ENCODE data around the gene MDH1. TPM values are rescaled to one million over a fixed set of nuclear protein-coding genes. Genes with fewer than 3 reads are reported as not detected.
A peak's percentile ranks its signal among the peaks of the same experiment; 100 is the strongest.
"Not testable (repeated sequence)": the region's sequence is repeated elsewhere in the genome, so short reads cannot be mapped to it uniquely, and the experiment has no call there.

The MDH1 gene
- total RNA-seq, 1 donor from 2014 or later, result 81.0 TPM

GRCh38 chr2:63619328-63619727 is 30.6 kb downstream of the MDH1 start:
- ATAC-seq (no peak), DNase-seq (ENCODE audit: low spot score) (no peak)
- intact Hi-C loops (cut with DNase I), result no loop called here

DNA sequence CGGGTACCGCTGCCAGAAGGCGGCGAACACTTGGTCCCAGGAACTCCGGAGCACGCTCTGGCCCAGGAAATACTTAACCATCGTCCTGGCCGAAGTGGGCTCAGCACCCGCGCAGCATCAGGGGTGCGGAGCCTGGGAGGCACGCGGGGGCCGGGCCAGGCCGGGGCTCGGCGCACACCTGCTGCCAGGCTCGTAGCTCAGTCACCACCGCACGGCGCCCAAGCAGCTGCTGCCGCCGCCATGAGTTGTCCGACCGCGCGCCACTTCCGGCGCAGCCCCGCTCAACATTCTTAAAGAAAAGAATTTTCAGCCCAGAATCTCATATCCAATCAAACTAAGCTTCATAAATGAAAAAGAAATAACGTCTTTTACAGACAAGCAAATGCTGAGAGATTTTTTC is 34.0 kb downstream of the MDH1 start:
- intact Hi-C loops (cut with DNase I), result no loop called here
- DNase-seq (ENCODE audit: low spot score), result no peak
- ATAC-seq, result no peak

GRCh38 chr2:63623763-63624162 is 35.0 kb downstream of the MDH1 start:
- intact Hi-C loops (cut with DNase I); ATAC-seq; DNase-seq (ENCODE audit: low spot score): not testable (repeated sequence)

DNA sequence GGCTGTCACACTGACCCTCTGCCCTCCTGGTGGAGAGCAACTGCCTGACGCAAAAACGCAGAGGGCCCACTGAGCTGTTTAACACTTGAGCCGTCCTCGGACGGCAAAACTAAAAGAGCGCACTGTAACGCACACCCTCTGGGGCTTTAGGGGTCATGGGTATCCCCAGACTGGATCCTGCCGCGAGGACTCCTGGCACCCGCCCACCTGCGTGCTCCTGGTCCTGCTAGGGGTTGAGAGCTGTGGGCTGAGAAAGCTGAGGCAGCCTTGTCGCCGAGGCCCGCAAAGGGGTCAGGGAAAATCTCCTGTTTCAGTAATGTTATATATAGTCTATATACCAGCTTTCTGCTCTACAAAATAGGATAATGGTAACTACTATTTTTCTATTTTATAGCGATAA is 39.1 kb downstream of the MDH1 start:
- intact Hi-C loops (cut with DNase I), result no loop called here
- DNase-seq (ENCODE audit: low spot score), result no peak
- ATAC-seq, result no peak

- DNase-seq (ENCODE audit: low spot score), result no peak
- ATAC-seq, result no peak
- intact Hi-C loops (cut with DNase I), result no loop called here
Observed at GRCh38 chr2:63628403-63628942, 39.7 kb downstream of the MDH1 start.

- ATAC-seq, result no peak
- no peak for DNase-seq (ENCODE audit: low spot score)
- intact Hi-C loops (cut with DNase I), result no loop called here
Observed at GRCh38 chr2:63631501-63631900, 42.7 kb downstream of the MDH1 start.

DNA sequence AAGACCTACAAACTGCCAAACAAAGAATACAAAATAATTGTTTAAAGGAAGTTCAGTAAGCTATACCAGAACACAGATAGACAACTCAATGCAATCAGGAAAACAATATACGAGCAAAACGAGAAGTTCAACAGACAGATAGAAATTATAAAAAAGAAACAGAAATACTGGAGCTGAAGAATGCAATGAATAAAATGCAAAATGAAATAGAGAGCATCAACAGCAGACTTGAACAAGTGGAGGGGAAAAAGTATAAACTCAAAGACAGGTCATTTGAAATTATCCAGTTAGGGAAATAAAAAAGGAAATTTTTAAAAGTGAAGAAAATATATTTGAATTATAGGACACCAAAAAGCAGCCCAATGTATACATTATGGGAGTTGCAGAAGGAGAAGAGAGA is 43.6 kb downstream of the MDH1 start:
- DNase-seq (ENCODE audit: low spot score) (no peak), ATAC-seq (no peak)
- intact Hi-C loops (cut with DNase I), result no loop called here

DNA sequence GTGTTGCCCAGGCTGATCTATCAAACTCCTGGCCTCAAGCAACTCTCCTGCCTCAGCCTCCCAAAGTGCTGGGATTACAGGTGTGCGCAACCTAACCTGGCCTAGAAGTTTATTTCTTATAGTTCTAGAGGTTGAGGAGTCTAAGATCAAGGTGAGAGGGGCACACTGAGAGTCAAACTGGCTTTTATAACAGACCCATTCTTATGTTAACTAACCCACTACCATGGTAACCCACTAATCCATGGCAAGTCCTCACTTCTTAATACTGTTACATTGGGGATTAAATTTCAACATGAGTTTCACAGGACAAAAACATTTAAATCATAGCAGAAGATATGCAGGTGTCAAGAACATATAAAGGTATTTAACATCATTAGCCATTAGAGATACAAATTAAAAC is 50.6 kb downstream of the MDH1 start:
- ATAC-seq, result no peak

GRCh38 chr2:63642946-63643345 is 54.2 kb downstream of the MDH1 start:
- no peak for DNase-seq (ENCODE audit: low spot score)
- ATAC-seq, result no peak
- intact Hi-C loops (cut with DNase I), result no loop called here

More for the DNA sequence above, 50.6 kb downstream of the MDH1 start:
- DNase-seq (ENCODE audit: low spot score), result no peak
- intact Hi-C loops (cut with DNase I), result no loop called here

GRCh38 chr2:63643486-63643885 is 54.7 kb downstream of the MDH1 start:
- DNase-seq (ENCODE audit: low spot score) (no peak), ATAC-seq (no peak)
- intact Hi-C loops (cut with DNase I), result no loop called here

DNA sequence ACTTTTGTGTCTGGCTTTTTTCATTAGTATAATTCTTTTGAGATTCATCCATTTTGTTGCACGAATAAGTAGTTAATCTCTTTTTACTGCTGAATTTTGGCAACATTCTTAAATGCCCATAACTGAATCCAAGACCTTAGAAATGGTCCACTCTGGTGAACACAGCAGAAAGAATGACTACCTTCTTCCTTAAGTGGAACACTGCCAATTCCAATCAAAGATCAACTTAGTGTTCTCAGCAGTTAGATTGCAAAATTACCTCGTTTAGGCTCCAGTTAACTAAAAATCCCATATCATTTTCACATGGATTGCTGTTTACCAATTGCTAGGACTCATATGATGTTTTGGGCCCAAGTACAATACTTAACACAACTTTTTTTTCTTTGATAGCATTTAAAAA is 59.9 kb downstream of the MDH1 start:
- intact Hi-C loops (cut with DNase I), result no loop called here
- ATAC-seq (no peak), DNase-seq (ENCODE audit: low spot score) (no peak)

DNA sequence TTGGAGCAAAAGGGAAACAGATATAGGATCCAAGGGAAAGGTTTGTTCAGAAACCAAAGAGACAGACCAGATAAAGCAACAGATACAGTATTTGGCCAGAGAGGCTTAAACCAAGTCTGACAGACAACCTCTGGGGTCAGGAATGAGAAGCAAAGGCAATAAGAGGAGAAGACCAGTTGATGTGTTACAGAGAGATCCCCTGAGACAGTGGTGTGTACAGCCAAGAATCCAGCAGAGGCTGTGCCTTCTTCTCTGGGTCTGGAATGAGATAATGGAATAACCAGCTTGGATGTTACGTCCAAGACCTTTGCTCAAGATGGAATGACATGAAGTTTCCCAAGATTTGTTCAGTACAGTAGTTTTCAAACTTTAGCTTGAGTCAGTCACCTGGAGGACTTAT is 61.1 kb downstream of the MDH1 start:
- ATAC-seq (peak; percentile 72), DNase-seq (ENCODE audit: low spot score) (no peak)
- intact Hi-C loops (cut with DNase I), result no loop called here

GRCh38 chr2:63650756-63651155 is 62.0 kb downstream of the MDH1 start:
- intact Hi-C loops (cut with DNase I), result no loop called here
- DNase-seq (ENCODE audit: low spot score), result no peak
- no peak for ATAC-seq

DNA sequence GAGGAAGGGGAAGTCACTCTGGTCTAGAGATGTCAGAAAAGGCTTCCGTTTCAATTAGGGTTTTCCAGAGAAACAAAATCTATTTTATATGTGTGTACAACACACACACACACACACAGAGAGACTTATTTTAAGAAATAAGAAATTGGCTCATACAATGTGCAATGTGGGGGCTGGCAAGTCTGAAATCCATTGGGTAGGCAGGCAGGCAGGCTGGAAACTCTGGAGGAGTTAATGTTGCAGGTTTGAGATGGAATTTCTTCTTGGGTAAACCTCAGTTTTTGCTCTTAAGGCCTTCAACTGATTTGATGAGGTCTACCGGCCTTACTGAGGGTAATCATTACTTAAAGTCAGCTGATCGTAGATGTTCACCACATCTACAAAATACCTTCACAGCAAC is 62.6 kb downstream of the MDH1 start:
- DNase-seq (ENCODE audit: low spot score) (no peak), ATAC-seq (no peak)
- intact Hi-C loops (cut with DNase I), result no loop called here

DNA sequence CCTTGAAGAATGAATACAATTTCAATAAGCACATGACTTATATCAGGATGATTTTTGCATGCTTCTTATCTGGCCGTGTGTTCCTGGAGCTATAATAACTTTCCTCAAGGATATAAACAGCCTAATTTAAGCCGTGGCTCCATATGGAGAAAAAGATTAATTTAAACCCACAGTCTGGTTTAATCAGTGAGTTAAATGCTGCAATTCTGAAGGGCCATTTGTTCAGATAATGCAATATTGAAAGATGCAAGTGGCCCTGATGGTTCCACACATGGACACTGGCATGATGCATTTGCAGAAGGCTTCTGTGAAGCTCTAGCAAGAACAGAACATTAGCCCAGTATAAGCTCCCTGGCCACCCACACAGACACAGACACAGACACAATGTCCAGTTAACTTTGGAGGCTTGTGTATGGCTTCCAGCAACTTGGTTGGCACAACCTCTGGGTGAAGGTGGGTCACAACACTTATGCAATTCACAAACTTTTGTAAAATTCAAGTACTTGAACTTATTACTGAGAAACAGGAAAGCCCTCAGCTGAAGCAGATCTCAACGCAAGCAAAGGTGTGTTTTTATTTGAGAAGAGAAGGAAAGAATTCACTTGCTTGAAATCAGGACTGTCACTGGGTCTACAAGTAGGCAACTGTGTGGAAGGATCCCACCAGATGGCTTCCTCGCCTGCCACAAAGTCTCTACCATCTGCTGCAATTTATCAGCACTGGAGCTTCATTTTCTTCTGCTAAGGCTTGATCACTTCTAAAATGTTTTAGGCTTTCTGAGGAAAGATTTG is 63.3 kb downstream of the MDH1 start:
- intact Hi-C loops (cut with DNase I), result no loop called here
- no peak for DNase-seq (ENCODE audit: low spot score)
- ATAC-seq, result no peak

DNA sequence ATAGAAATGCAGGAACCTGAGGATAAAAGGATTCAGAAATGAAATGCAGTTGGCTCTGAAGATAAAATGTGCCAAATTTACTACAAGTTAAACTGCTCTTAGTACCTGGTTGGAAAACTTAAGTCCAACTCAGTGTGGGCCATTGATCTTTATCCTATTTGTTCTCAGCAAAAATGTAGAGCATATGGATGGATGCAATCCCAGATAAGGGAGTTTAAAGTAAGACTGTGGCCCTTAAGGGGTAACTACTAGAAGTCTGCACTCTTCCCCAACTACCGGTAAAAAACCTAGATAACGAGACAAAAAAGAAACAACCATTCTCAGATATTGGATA is 63.9 kb downstream of the MDH1 start:
- intact Hi-C loops (cut with DNase I), result no loop called here
- no peak for ATAC-seq
- no peak for DNase-seq (ENCODE audit: low spot score)

DNA sequence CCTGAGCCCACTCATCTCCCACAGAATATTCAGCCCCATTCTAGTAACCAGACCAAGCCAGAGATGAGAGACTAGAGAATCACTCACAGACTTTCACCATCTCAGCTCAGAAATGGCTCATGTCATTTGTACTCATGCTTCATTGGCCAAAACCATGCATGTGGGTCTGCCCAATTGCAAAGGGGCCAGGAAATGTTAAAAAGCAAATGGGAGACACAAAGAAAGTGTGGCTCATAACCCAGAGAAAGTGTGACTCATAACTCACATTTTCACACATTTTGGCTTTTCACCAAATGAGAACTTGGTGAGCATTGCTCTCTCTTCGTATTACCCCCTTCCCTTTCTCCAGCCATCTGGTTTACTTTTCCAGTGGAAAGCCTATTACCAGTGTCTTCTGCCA is 66.2 kb downstream of the MDH1 start:
- DNase-seq (ENCODE audit: low spot score), result no peak
- intact Hi-C loops (cut with DNase I), result no loop called here
- no peak for ATAC-seq

All from sciatic nerve (tissue), 2 donors.